Measurements from ENCODE around the gene PNPLA5.

The PNPLA5 gene

DNA sequence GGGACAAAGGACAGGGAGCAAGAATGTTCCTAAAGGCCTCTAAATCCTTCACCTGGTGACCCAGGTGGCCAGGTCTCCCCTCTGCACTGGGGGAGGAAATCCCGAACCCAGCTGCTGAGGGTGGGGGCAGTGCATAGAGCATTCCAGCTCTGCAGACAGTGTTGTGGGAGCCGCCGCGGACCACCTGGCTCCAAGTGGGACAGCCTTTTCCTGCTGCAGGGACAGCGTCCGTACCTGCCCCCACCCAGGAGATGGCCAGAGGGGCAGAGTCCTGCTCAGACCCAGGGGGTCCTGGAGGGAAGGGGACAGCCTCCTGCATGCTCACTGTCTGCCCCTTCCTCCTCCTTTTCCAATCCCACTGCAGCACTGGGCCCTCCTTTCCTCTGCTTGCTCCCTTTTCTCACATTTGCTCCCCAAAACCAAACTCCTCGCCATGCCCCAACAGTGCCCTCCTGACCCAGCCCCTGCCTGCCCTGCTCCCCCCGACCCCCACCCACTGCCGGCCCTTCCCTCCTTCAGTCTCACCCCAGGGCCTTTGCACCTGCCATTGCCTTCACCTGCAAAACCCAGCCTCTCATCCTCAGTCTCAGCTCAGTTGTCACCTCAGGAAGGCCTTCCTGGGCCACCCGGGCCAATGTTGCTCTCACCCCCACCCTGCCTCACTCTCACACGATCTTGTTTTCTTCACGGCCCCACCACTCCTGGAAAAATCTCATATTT lies 12.8 kb downstream of the PNPLA5 start:
- Histone ChIP-seq H3K27ac (replicated peaks; ENCODE audit: low read length) (no peak overlapping the region), H3K4me3 (ENCODE audit: low read length in 2 of 2) (peak overlapping the region in 1 of 2 donors; percentile 43), H2AFZ (ENCODE audit: low read length) (no peak overlapping the region), H2BK120ac (ENCODE audit: low read depth, low read length) (no peak overlapping the region), H3K4me2 (ENCODE audit: insufficient read depth, low read length, poor library complexity, severe bottlenecking) (no peak overlapping the region), H3K9me3 (replicated peaks in 1 of 2; ENCODE audit: control insufficient read depth in 2 of 2, insufficient read depth in 1 of 2, low read depth in 1 of 2, low read length in 2 of 2) (no peaks in the 10 kb centered on the region), H2BK12ac (ENCODE audit: low read length) (no peak overlapping the region), H3K14ac (ENCODE audit: low read length) (peak overlapping the region; percentile 25), H3K23ac (ENCODE audit: low read depth, low read length, poor library complexity) (peak overlapping the region; percentile 57), H2BK15ac (ENCODE audit: low read length) (no peak overlapping the region), H3K27me3 (ENCODE audit: control insufficient read depth in 3 of 3, insufficient read depth in 3 of 3, low read depth in 1 of 3, low read length in 3 of 3) (peaks cover 0 to 28% (median 0%) of the 10 kb centered on the region in 3 experiments), H2AK5ac (ENCODE audit: low read depth, low read length) (peak overlapping the region; percentile 89), H4K8ac (ENCODE audit: low read depth, low read length) (no peak overlapping the region), H3K4ac (ENCODE audit: low read length) (no peak overlapping the region), H3K4me1 (ENCODE audit: control insufficient read depth in 2 of 2, insufficient read depth in 1 of 2, low read depth in 1 of 2, low read length in 2 of 2) (peaks cover 0 to 6% of the 10 kb centered on the region in 2 donors), H3K18ac (ENCODE audit: low read length) (peak overlapping the region; percentile 48), H2BK5ac (ENCODE audit: low read length) (no peak overlapping the region), H3K9ac (ENCODE audit: low read depth, low read length, poor library complexity) (peak overlapping the region; percentile 32), H3K36me3 (replicated peaks in 1 of 2; ENCODE audit: control insufficient read depth in 2 of 2, insufficient read depth in 2 of 2, low read length in 2 of 2) (no peaks in the 10 kb centered on the region), H4K91ac (ENCODE audit: low read depth, low read length, poor library complexity) (no peak overlapping the region), H3K79me1 (ENCODE audit: low read depth, low read length) (peaks cover 3% of the 10 kb centered on the region)
- no CpG with 5 or more reads among the region's 12 CpGs for WGBS, 2 donors (ENCODE audit: extremely low coverage in 2 of 2, insufficient read length in 2 of 2, insufficient replicate concordance in 1 of 2)
- no peak for DNase-seq (ENCODE audit: low spot score)

DNA sequence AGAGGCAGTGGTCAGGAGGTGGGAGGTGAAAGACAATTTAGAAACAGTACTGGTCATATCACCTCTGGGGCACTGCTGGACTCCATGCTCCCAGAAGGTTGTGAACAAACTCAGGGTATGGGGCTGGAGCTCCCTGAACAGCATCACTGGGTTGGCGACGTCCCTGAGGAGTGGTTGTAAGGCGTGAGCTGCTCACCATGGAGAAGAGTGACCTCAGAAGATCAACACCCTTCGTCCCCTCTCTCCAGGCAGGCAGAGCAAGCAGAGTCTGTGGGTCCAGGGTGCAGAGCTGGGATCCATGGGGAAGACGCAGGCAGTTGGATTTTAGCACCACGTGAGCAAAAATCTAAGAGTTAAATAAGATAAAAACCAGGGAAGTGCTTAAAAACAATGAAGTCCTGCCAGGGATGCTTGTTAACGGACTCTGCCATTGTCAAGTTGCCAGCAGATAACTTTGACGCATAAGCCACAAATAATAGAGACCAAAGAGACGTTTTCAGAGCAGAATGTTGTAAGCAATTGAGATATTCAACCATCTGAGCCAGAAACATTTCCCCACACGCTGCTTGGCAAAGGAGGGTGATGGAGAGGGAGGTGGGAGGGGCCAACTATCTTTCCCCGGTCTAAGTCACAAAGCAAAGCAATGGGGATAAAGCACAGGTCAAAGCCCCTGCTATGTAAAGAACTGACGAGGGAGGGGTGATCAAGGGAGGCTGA lies 13.6 kb downstream of the PNPLA5 start:
- H3K23ac ChIP-seq (ENCODE audit: low read depth, low read length, poor library complexity): no peak overlapping the region
- H4K8ac ChIP-seq (ENCODE audit: low read depth, low read length): no peak overlapping the region
- H3K79me1 ChIP-seq (ENCODE audit: low read depth, low read length): peaks cover 3% of the 10 kb centered on the region
- no peaks in the 10 kb centered on the region for H3K9me3 ChIP-seq (replicated peaks in 1 of 2; ENCODE audit: control insufficient read depth in 2 of 2, insufficient read depth in 1 of 2, low read depth in 1 of 2, low read length in 2 of 2)
- no peak overlapping the region for H3K4me2 ChIP-seq (ENCODE audit: insufficient read depth, low read length, poor library complexity, severe bottlenecking)
- H3K14ac ChIP-seq (ENCODE audit: low read length): no peak overlapping the region
- no CpG with 5 or more reads among the region's 12 CpGs for WGBS, 2 donors (ENCODE audit: extremely low coverage in 2 of 2, insufficient read length in 2 of 2, insufficient replicate concordance in 1 of 2)
- H3K18ac ChIP-seq (ENCODE audit: low read length): peak overlapping the region; percentile 30
- no peak overlapping the region for H2BK120ac ChIP-seq (ENCODE audit: low read depth, low read length)
- H2AFZ ChIP-seq (ENCODE audit: low read length): no peak overlapping the region
- peaks cover 0 to 28% (median 0%) of the 10 kb centered on the region in 3 experiments for H3K27me3 ChIP-seq (ENCODE audit: control insufficient read depth in 3 of 3, insufficient read depth in 3 of 3, low read depth in 1 of 3, low read length in 3 of 3)
- no peak overlapping the region for H3K9ac ChIP-seq (ENCODE audit: low read depth, low read length, poor library complexity)
- H3K4me1 ChIP-seq (ENCODE audit: control insufficient read depth in 2 of 2, insufficient read depth in 1 of 2, low read depth in 1 of 2, low read length in 2 of 2): peaks cover 0 to 6% of the 10 kb centered on the region in 2 donors
- H3K27ac ChIP-seq (replicated peaks; ENCODE audit: low read length): no peak overlapping the region
- no peak overlapping the region for H2BK5ac ChIP-seq (ENCODE audit: low read length)
- H4K91ac ChIP-seq (ENCODE audit: low read depth, low read length, poor library complexity): no peak overlapping the region
- no peak overlapping the region for H3K4me3 ChIP-seq (ENCODE audit: low read length in 2 of 2)
- H3K36me3 ChIP-seq (replicated peaks in 1 of 2; ENCODE audit: control insufficient read depth in 2 of 2, insufficient read depth in 2 of 2, low read length in 2 of 2): no peaks in the 10 kb centered on the region
- no peak overlapping the region for H2AK5ac ChIP-seq (ENCODE audit: low read depth, low read length)
- no peak overlapping the region for H3K4ac ChIP-seq (ENCODE audit: low read length)
- no peak overlapping the region for H2BK12ac ChIP-seq (ENCODE audit: low read length)
- no peak overlapping the region for H2BK15ac ChIP-seq (ENCODE audit: low read length)
- no peak for DNase-seq (ENCODE audit: low spot score)

DNA sequence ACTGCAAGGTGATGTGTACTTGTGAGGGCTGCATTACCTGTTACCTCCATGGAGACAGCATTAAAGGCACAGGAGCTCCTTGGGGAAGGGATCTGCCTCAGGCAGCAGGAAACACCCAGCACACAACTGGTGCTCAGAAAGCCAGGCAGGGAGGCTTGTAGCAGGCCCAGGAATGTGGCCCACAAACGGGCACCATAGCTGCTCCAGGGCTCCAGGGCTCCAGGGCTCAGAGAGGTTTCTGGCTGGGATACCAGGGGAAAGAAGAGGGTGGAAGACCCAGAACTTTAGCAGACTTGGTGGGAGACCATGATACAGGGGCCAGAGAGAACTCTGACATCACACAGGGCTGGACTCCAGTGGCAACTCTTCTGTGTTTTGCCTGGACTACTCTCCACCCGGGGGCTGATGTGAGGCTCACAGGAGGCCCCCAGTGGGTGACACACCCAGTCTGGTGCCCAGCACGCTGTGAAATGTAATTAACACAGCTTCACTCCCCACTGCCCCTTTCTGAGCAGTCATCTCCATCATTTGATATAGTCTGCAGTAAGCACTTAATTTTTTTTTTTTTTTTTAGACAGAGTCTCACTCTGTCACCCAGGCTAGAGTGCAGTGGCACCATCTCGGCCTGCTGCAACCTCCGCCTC lies 14.8 kb downstream of the PNPLA5 start:
- Histone ChIP-seq H3K4me1 (ENCODE audit: control insufficient read depth in 2 of 2, insufficient read depth in 1 of 2, low read depth in 1 of 2, low read length in 2 of 2) (peaks cover 0 to 6% of the 10 kb centered on the region in 2 donors), H3K14ac (ENCODE audit: low read length) (no peak overlapping the region), H3K18ac (ENCODE audit: low read length) (no peak overlapping the region), H3K27ac (replicated peaks; ENCODE audit: low read length) (no peak overlapping the region), H3K4ac (ENCODE audit: low read length) (no peak overlapping the region), H3K23ac (ENCODE audit: low read depth, low read length, poor library complexity) (no peak overlapping the region), H3K4me2 (ENCODE audit: insufficient read depth, low read length, poor library complexity, severe bottlenecking) (no peak overlapping the region), H3K79me1 (ENCODE audit: low read depth, low read length) (peaks cover 3% of the 10 kb centered on the region), H3K27me3 (ENCODE audit: control insufficient read depth in 3 of 3, insufficient read depth in 3 of 3, low read depth in 1 of 3, low read length in 3 of 3) (peaks cover 0 to 28% (median 0%) of the 10 kb centered on the region in 3 experiments), H3K4me3 (ENCODE audit: low read length in 2 of 2) (no peak overlapping the region), H3K9ac (ENCODE audit: low read depth, low read length, poor library complexity) (no peak overlapping the region), H2BK12ac (ENCODE audit: low read length) (no peak overlapping the region), H2AK5ac (ENCODE audit: low read depth, low read length) (no peak overlapping the region), H3K9me3 (replicated peaks in 1 of 2; ENCODE audit: control insufficient read depth in 2 of 2, insufficient read depth in 1 of 2, low read depth in 1 of 2, low read length in 2 of 2) (no peaks in the 10 kb centered on the region), H4K8ac (ENCODE audit: low read depth, low read length) (no peak overlapping the region), H2BK15ac (ENCODE audit: low read length) (no peak overlapping the region), H2BK120ac (ENCODE audit: low read depth, low read length) (no peak overlapping the region), H2AFZ (ENCODE audit: low read length) (no peak overlapping the region), H4K91ac (ENCODE audit: low read depth, low read length, poor library complexity) (no peak overlapping the region), H2BK5ac (ENCODE audit: low read length) (peak overlapping the region; percentile 39), H3K36me3 (replicated peaks in 1 of 2; ENCODE audit: control insufficient read depth in 2 of 2, insufficient read depth in 2 of 2, low read length in 2 of 2) (no peaks in the 10 kb centered on the region)
- no CpG with 5 or more reads among the region's 5 CpGs for WGBS, 2 donors (ENCODE audit: extremely low coverage in 2 of 2, insufficient read length in 2 of 2, insufficient replicate concordance in 1 of 2)
- no peak for DNase-seq (ENCODE audit: low spot score)

DNA sequence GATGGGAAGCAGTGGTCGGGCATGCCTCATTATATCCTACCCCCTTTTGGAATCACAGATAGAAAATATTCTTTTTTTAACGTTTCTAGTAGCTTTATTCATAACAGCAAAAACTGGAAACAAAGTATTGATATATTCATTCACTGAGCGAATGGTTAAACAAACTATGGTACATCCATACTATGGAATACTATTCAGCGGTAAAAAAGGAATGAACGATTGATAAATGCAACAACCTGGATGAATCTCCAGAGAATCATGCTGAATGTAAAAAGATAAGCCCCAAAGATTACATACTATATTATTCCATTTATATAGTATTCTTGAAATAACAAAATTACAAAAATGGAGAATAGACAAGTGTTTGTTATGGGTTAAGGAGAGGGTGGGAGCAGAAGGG lies 22.0 kb downstream of the PNPLA5 start:
- H2BK5ac ChIP-seq (ENCODE audit: low read length): no peak overlapping the region
- H4K8ac ChIP-seq (ENCODE audit: low read depth, low read length): no peak overlapping the region
- H3K9me3 ChIP-seq (replicated peaks in 1 of 2; ENCODE audit: control insufficient read depth in 2 of 2, insufficient read depth in 1 of 2, low read depth in 1 of 2, low read length in 2 of 2): no peaks in the 10 kb centered on the region
- H2BK12ac ChIP-seq (ENCODE audit: low read length): no peak overlapping the region
- H3K27me3 ChIP-seq (ENCODE audit: control insufficient read depth in 3 of 3, insufficient read depth in 3 of 3, low read depth in 1 of 3, low read length in 3 of 3): peaks cover 0 to 3% (median 0%) of the 10 kb centered on the region in 3 experiments
- no peak overlapping the region for H3K4me3 ChIP-seq (ENCODE audit: low read length in 2 of 2)
- no peak overlapping the region for H3K4ac ChIP-seq (ENCODE audit: low read length)
- no peak overlapping the region for H4K91ac ChIP-seq (ENCODE audit: low read depth, low read length, poor library complexity)
- WGBS, 2 donors (ENCODE audit: extremely low coverage in 2 of 2, insufficient read length in 2 of 2, insufficient replicate concordance in 1 of 2): no CpG with 5 or more reads among the region's 5 CpGs
- H3K79me1 ChIP-seq (ENCODE audit: low read depth, low read length): no peaks in the 10 kb centered on the region
- no peak overlapping the region for H3K14ac ChIP-seq (ENCODE audit: low read length)
- no peak overlapping the region for H3K27ac ChIP-seq (replicated peaks; ENCODE audit: low read length)
- no peak overlapping the region for H2AFZ ChIP-seq (ENCODE audit: low read length)
- H3K18ac ChIP-seq (ENCODE audit: low read length): no peak overlapping the region
- DNase-seq (ENCODE audit: low spot score): no peak
- H2AK5ac ChIP-seq (ENCODE audit: low read depth, low read length): no peak overlapping the region
- H3K4me1 ChIP-seq (ENCODE audit: control insufficient read depth in 2 of 2, insufficient read depth in 1 of 2, low read depth in 1 of 2, low read length in 2 of 2): no peaks in the 10 kb centered on the region
- H2BK15ac ChIP-seq (ENCODE audit: low read length): no peak overlapping the region
- no peak overlapping the region for H2BK120ac ChIP-seq (ENCODE audit: low read depth, low read length)
- H3K9ac ChIP-seq (ENCODE audit: low read depth, low read length, poor library complexity): no peak overlapping the region
- no peak overlapping the region for H3K23ac ChIP-seq (ENCODE audit: low read depth, low read length, poor library complexity)
- H3K4me2 ChIP-seq (ENCODE audit: insufficient read depth, low read length, poor library complexity, severe bottlenecking): no peak overlapping the region
- no peaks in the 10 kb centered on the region for H3K36me3 ChIP-seq (replicated peaks in 1 of 2; ENCODE audit: control insufficient read depth in 2 of 2, insufficient read depth in 2 of 2, low read length in 2 of 2)

Measured in neuronal stem cell (in vitro differentiated cells).